Nephron progenitor cell (in vitro differentiated cells): ENCODE data around the gene TMEM236.

ENCODE experiments used
- DNase-seq: peaks from one replicate; pipeline ENCODE4 v3.0.0; 2021
- H3K27ac Mint-ChIP-seq: 2 replicates; pipeline ENCODE4 v1.8.0; 2021; ENCODE audit warnings: mild to moderate bottlenecking, moderate library complexity, mixed read lengths
- H3K27me3 Mint-ChIP-seq: 2 replicates; pipeline ENCODE4 v1.8.0; 2021; ENCODE audit warnings: mild to moderate bottlenecking, low read depth, mixed read lengths; ENCODE audit not compliant: poor library complexity
- H3K36me3 Mint-ChIP-seq: 2 replicates; pipeline ENCODE4 v1.8.0; 2021; ENCODE audit warnings: low read depth, mixed read lengths
- H3K4me1 Mint-ChIP-seq: 2 replicates; pipeline ENCODE4 v1.8.0; 2021; ENCODE audit warnings: mixed read lengths
- H3K4me3 Mint-ChIP-seq: 2 replicates; pipeline ENCODE4 v1.8.0; 2021; ENCODE audit warnings: mild to moderate bottlenecking, moderate library complexity, mixed read lengths
- H3K9me3 Mint-ChIP-seq: 2 replicates; pipeline ENCODE4 v1.8.0; 2021; ENCODE audit warnings: mild to moderate bottlenecking, moderate library complexity, mixed read lengths
- CTCF ChIP-seq: fragments of 200-600 bp; sonication (generic); IDR thresholded peaks from 2 replicates; pipeline ENCODE4 v1.5.0; 2021; ENCODE audit warnings: antibody characterized with exemption

The TMEM236 gene

GRCh38 chr10:17764142-17764541, 12.1 kb downstream of the TMEM236 start:
- H3K27me3 Mint-ChIP-seq = peaks cover 4% of the 10 kb centered on the region
- no peak overlapping the region for H3K27ac Mint-ChIP-seq
- H3K4me1 Mint-ChIP-seq = no peaks in the 10 kb centered on the region
- H3K36me3 Mint-ChIP-seq = no peaks in the 10 kb centered on the region
- no peak for TF ChIP-seq CTCF
- no peak overlapping the region for H3K4me3 Mint-ChIP-seq
- peaks cover 21% of the 10 kb centered on the region for H3K9me3 Mint-ChIP-seq
- no peak for DNase-seq

DNA sequence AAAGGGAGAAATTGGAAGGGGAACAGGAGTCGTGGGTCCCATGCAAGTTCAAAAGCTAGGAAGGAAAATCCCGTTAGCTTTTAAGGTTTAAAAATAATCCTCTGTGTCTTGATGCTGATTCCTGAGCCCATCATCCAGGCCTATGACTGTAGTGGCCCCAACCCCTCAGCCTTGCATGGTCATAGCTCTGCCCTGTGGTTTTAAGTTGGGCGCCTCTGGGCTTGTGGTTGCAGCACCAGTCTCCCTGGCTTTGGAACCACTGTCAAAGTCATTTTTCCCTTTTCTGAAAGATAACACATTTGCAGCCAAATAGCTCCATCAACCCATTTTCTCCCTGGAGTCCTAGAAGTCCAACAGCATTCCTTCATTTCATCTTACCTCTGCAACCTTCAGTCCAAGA, 13.6 kb downstream of the TMEM236 start:
- H3K4me1 Mint-ChIP-seq = no peaks in the 10 kb centered on the region
- H3K36me3 Mint-ChIP-seq = no peaks in the 10 kb centered on the region
- TF ChIP-seq CTCF = no peak
- H3K27me3 Mint-ChIP-seq = peaks cover 4% of the 10 kb centered on the region
- H3K27ac Mint-ChIP-seq = no peak overlapping the region
- peaks cover 17% of the 10 kb centered on the region for H3K9me3 Mint-ChIP-seq
- H3K4me3 Mint-ChIP-seq = no peak overlapping the region
- no peak for DNase-seq

GRCh38 chr10:17766731-17767130, 14.7 kb downstream of the TMEM236 start:
- Mint-ChIP-seq H3K4me1 (no peaks in the 10 kb centered on the region), H3K27me3 (peaks cover 4% of the 10 kb centered on the region), H3K4me3 (no peak overlapping the region), H3K27ac (no peak overlapping the region), H3K9me3 (peaks cover 11% of the 10 kb centered on the region), H3K36me3 (no peaks in the 10 kb centered on the region)
- no peak for TF ChIP-seq CTCF
- no peak for DNase-seq

DNA sequence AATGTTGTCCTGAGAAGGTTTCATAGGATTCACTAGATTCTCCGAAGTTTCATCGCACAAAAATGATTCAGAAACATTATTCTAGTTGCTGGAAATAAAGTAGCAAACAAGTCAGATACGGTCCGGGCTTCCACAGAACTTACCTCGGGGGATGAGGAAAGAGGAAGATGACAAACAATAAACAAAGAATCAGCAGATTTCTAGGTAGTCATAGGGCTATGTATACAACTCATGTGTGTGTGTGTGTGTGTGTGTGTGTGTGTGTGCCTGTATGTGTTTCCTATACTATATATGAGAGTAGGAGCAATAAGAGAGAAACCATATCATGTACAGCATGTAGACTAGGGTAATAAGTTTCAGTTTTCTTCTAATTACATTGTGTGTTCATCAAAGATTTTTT, 16.5 kb downstream of the TMEM236 start:
- Mint-ChIP-seq H3K27me3 (peaks cover 2% of the 10 kb centered on the region), H3K4me1 (no peaks in the 10 kb centered on the region), H3K36me3 (no peaks in the 10 kb centered on the region), H3K4me3 (no peak overlapping the region), H3K27ac (no peak overlapping the region), H3K9me3 (peaks cover 10% of the 10 kb centered on the region)
- TF ChIP-seq CTCF = no peak
- DNase-seq = no peak

GRCh38 chr10:17768957-17769356, 17.0 kb downstream of the TMEM236 start:
- DNase-seq = no peak
- peaks cover 10% of the 10 kb centered on the region for H3K9me3 Mint-ChIP-seq
- H3K4me3 Mint-ChIP-seq = no peak overlapping the region
- H3K27ac Mint-ChIP-seq = no peak overlapping the region
- H3K4me1 Mint-ChIP-seq = no peaks in the 10 kb centered on the region
- no peak for TF ChIP-seq CTCF
- H3K36me3 Mint-ChIP-seq = no peaks in the 10 kb centered on the region
- H3K27me3 Mint-ChIP-seq = no peaks in the 10 kb centered on the region

DNA sequence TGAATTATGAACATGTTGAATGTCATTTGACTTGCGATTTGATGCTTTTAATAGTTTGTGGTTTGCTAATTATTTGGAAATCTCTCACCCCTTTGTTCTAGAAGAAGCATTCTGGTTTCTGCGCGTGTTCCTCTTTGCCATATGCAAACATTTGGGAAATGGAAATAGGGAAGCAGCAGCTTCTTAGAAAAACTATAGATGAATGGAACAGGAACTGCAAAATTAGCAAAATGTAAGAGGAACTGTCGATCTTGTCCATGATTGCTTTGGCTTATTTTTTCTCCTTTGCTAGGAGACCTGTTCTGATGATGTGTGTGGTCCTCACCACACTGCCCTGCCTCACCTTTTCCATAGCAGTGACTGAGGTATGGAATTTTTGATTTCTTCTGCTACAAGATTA, 19.0 kb downstream of the TMEM236 start:
- no peak for TF ChIP-seq CTCF
- Mint-ChIP-seq H3K27ac (no peak overlapping the region), H3K4me1 (no peaks in the 10 kb centered on the region), H3K36me3 (no peaks in the 10 kb centered on the region), H3K27me3 (no peaks in the 10 kb centered on the region), H3K9me3 (peaks cover 3% of the 10 kb centered on the region), H3K4me3 (no peak overlapping the region)
- DNase-seq = no peak
